Stomach smooth muscle (tissue), 2 donors: ENCODE results near the gene IL2RA.

Experiments
- H3K27ac ChIP-seq: one replicate; pipeline ENCODE4 v1.7.0; 2013; ENCODE audit warnings: mild to moderate bottlenecking, low read length, inconsistent platforms
- H3K27me3 ChIP-seq, 2 donors: one replicate each; pipeline ENCODE4 v1.7.0; 2013; ENCODE audit warnings: low read length in 2 of 2; ENCODE audit not compliant: insufficient read depth in 2 of 2, control insufficient read depth in 1 of 2
- H3K36me3 ChIP-seq, 2 donors: one replicate each; pipeline ENCODE4 v1.7.0; 2013; ENCODE audit warnings: low read length in 2 of 2; ENCODE audit not compliant: control insufficient read depth in 2 of 2, insufficient read depth in 2 of 2
- H3K4me1 ChIP-seq: one replicate; pipeline ENCODE4 v1.7.0; 2013; ENCODE audit warnings: low read length; ENCODE audit not compliant: control insufficient read depth, insufficient read depth
- H3K4me3 ChIP-seq, 2 donors: one replicate each; pipeline ENCODE4 v1.7.0; 2013; ENCODE audit warnings: low read length in 2 of 2
- H3K9ac ChIP-seq, 2 donors: one replicate each; pipeline ENCODE4 v1.7.0; 2013; ENCODE audit warnings: low read length in 2 of 2, mild to moderate bottlenecking in 1 of 2
- H3K9me3 ChIP-seq, 2 donors: one replicate each; pipeline ENCODE4 v1.7.0; 2013; ENCODE audit warnings: low read length in 2 of 2; ENCODE audit not compliant: control insufficient read depth in 2 of 2
- donor health status: healthy.
- donor health status: Pancreatic carcinoma.

The IL2RA gene

DNA sequence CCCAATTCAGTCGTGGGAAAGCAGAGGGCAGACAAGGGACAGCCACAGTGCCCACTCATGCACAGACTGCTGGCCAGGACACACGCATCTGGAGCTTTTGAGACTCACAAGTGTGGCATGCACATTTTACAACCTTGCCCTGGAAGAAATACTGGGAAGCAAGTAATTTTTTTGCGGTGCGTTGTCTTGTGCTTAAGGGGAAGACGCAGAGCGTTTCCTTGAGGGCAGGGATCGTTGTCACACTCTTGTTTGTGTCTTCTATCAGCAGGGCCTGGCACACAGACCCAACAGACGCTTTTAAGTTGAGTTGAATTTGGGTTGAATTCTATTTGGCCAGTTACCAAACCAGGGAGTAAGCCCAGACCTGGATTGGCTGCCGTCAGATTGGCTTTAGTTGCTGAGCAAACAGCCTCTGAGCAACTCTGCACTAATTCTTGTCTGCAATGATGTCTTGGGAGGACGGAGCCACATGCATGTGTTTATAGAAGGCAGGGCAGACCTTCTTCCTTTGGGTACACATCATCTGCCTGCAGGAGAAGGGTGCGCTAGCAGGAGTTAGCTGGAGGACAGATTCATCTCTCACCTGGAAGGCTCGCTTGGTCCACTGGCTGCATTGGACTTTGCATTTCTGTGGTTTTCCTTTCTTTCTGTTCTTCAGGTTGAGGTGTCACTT is 38.4 kb downstream of the IL2RA start:
- Histone ChIP-seq H3K9ac (no peak overlapping the region), H3K27me3 (peaks cover 0 to 3% of the 10 kb centered on the region in 2 donors), H3K4me3 (no peak overlapping the region), H3K36me3 (no peaks in the 10 kb centered on the region), H3K9me3 (no peaks in the 10 kb centered on the region), H3K4me1 (peaks cover 8% of the 10 kb centered on the region), H3K27ac (no peak overlapping the region)

DNA sequence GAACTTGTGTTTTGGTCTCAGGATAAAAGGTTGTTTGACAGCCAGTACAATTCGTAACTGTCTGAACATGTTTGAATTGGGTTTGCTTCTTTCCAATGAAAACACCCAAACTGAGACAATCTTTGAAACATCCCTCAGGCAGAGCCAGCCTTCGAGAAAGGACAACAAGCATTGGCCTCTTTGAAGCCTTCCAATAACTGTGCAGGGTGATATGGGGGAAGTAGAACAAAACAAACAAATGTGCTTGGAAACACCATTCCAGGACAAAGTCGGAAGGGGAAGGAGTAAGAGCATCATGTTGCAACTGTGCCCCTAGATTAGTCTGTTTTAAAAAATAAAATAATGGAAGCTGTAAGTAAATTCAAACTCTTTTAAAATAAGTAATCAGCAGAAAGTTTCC is 39.5 kb downstream of the IL2RA start:
- peaks cover 0 to 2% of the 10 kb centered on the region in 2 donors for H3K27me3 ChIP-seq
- no peaks in the 10 kb centered on the region for H3K9me3 ChIP-seq
- H3K36me3 ChIP-seq = no peaks in the 10 kb centered on the region
- H3K27ac ChIP-seq = peak overlapping the region; percentile 41
- H3K4me3 ChIP-seq = no peak overlapping the region
- no peak overlapping the region for H3K9ac ChIP-seq
- H3K4me1 ChIP-seq = peaks cover 11% of the 10 kb centered on the region

DNA sequence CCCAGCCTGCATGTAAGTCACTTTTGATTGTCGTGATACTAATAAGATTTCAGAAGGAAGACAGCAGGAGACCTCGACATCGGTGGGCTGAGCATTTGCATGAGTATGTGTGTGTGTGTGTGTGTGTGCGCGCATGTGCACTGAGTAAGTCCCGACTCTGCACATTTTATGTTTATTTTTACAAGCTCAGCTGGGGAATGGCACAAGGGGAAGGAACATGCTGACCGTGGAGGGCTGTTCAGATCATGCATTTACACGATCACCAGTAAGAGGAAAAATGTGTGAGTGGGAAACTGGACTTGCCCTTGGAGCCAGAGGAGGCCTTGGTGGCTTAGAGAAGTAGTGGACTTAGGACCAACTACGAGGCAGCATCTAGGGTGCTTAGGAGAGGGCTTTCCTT is 41.3 kb downstream of the IL2RA start:
- no peak overlapping the region for H3K9ac ChIP-seq
- H3K36me3 ChIP-seq = no peaks in the 10 kb centered on the region
- peaks cover 11% of the 10 kb centered on the region for H3K4me1 ChIP-seq
- no peak overlapping the region for H3K4me3 ChIP-seq
- peaks cover 0 to 2% of the 10 kb centered on the region in 2 donors for H3K27me3 ChIP-seq
- H3K9me3 ChIP-seq = no peaks in the 10 kb centered on the region
- no peak overlapping the region for H3K27ac ChIP-seq

DNA sequence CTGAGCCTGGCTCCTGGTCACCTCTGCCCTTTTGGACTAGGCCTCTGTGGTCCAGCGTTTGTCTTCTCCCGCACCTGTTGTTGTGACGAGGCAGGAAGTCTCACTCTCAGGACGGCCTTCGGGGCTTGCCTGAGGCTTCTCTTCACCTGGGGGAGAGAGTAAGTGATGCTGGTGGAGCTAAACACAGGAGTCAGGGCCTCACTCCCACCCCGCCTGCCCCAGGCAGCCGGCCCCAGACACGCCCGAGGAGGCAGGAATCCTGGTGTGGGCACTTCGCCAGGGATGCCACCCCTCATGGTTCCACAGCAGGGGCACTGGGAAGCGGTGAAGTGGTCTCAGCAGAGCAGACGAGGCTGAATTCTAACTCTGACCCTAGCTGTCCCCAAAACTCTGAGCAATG is 42.4 kb downstream of the IL2RA start:
- H3K9me3 ChIP-seq = no peaks in the 10 kb centered on the region
- H3K9ac ChIP-seq = no peak overlapping the region
- H3K27me3 ChIP-seq = peaks cover 0 to 2% of the 10 kb centered on the region in 2 donors
- no peak overlapping the region for H3K4me3 ChIP-seq
- H3K4me1 ChIP-seq = peaks cover 11% of the 10 kb centered on the region
- H3K36me3 ChIP-seq = no peaks in the 10 kb centered on the region
- no peak overlapping the region for H3K27ac ChIP-seq

DNA sequence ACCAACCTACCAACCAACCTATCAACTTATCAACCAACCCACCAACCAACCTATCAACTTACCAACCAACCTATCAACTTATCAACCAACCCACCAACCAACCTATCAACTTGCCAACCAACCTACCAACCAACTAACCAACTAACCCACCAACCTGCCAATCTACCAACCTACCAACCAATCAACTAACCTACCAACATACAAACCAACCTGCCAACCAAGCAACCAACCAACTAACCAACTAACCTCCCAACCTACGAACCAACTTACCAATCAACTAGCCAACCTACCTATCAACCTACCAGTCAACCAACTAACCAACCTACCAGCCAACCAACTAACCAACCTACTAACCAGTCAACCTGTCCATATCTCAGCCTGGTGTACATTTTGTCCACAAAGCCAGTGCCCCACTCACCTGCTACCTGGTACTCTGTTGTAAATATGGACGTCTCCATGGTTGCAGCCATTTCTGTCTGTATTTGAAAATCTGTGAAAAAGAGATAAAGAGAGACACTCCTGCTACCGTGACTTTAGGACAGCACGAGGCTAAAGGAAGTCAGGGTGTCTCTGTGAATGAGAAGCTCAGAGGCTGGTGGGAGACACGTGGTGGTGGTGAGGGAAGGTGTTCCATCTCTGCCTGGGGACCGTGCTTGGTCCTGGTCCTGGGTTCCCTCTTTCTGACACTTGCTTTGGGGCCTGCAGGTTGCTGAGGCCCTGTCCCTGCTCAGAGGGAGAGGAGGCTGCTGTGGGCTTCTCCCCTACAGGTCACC is 43.0 kb downstream of the IL2RA start:
- peaks cover 10% of the 10 kb centered on the region for H3K4me1 ChIP-seq
- no peaks in the 10 kb centered on the region for H3K9me3 ChIP-seq
- H3K27me3 ChIP-seq = peaks cover 0 to 2% of the 10 kb centered on the region in 2 donors
- H3K27ac ChIP-seq = peak overlapping the region; percentile 37
- no peak overlapping the region for H3K9ac ChIP-seq
- H3K36me3 ChIP-seq = no peaks in the 10 kb centered on the region
- no peak overlapping the region for H3K4me3 ChIP-seq

DNA sequence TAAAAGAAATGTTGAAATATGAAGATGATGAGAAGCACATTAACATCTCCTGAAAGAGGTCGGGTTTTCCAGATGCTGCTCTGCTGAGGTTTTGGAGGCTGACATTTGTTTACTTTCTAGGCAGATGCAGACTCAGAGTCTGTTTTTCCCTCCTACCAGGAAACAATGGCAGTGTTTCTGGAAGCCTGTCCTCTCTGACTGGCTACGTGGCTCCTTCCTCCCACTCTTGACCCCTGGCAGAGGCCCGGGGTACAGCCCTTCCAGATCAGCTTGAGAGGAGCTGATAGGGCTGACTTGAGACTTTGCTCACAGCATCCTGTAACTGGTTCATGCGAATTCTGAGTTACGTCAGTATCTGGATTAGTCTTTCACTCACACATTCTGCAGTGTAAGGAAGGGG is 43.7 kb downstream of the IL2RA start:
- Histone ChIP-seq H3K4me1 (peaks cover 8% of the 10 kb centered on the region), H3K27me3 (peaks cover 0 to 2% of the 10 kb centered on the region in 2 donors), H3K4me3 (no peak overlapping the region), H3K36me3 (no peaks in the 10 kb centered on the region), H3K9ac (peak overlapping the region in 1 of 2 donors; percentile 23), H3K27ac (peak overlapping the region; percentile 53), H3K9me3 (no peaks in the 10 kb centered on the region)

DNA sequence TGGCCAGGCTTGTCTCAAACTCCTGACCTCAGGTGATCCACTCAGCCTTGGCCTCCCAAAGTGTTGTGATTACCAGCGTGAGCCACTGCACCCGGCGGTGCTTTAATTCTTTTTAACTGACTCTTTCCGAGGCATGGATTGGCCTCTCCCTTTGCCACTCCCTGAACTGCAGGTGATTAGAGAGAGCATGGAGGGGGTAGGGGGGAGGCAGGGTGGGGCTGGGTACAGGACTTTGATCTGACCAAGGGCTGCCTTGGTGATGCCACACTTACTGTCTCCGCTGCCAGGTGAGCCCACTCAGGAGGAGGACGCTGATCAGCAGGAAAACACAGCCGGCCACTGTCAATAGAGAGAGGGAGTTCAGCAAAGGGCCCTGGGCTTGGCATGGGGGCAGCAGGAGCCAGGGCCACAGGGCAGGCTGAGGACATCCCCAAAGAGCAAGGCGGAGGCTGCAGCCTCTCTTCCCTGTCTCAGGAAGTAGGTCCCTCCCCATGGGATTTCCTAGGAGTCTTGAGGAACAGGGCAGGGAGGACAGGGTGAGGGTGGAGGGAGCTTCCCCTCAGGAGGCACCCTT is 44.3 kb downstream of the IL2RA start:
- peak overlapping the region in 1 of 2 donors; percentile 23 for H3K9ac ChIP-seq
- H3K36me3 ChIP-seq = no peaks in the 10 kb centered on the region

DNA sequence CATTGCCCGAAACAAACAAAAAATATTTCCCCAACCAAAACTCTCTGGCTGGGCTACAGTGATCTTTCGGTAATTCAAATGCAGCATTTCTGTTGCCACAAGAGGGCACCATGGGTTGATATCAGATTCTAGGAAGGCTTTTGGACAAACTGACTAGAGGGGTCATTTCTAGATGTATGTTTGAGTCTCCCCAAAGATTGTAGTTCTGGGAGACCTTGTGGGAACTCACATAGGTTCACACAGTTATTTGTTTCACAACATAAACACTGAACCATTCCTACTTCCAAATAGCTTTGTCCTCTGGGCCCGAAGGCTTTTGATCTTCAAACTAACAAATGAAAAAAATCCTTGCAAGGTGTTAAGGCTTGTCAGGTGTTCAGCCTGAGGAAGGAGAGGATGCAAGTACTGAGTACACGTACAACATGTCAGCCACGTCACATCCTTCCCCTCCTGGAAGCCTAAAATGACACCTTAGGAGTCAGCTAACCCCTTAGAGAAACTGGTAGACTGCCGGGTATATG is 47.9 kb downstream of the IL2RA start:
- Histone ChIP-seq H3K9ac (no peak overlapping the region), H3K27me3 (no peaks in the 10 kb centered on the region), H3K9me3 (no peaks in the 10 kb centered on the region), H3K4me3 (no peak overlapping the region), H3K27ac (no peak overlapping the region), H3K36me3 (no peaks in the 10 kb centered on the region), H3K4me1 (peaks cover 3% of the 10 kb centered on the region)

More for the DNA sequence above, 44.3 kb downstream of the IL2RA start:
- Histone ChIP-seq H3K4me3 (no peak overlapping the region), H3K9me3 (no peaks in the 10 kb centered on the region), H3K4me1 (peaks cover 8% of the 10 kb centered on the region), H3K27me3 (peaks cover 0 to 2% of the 10 kb centered on the region in 2 donors), H3K27ac (peak overlapping the region; percentile 53)

DNA sequence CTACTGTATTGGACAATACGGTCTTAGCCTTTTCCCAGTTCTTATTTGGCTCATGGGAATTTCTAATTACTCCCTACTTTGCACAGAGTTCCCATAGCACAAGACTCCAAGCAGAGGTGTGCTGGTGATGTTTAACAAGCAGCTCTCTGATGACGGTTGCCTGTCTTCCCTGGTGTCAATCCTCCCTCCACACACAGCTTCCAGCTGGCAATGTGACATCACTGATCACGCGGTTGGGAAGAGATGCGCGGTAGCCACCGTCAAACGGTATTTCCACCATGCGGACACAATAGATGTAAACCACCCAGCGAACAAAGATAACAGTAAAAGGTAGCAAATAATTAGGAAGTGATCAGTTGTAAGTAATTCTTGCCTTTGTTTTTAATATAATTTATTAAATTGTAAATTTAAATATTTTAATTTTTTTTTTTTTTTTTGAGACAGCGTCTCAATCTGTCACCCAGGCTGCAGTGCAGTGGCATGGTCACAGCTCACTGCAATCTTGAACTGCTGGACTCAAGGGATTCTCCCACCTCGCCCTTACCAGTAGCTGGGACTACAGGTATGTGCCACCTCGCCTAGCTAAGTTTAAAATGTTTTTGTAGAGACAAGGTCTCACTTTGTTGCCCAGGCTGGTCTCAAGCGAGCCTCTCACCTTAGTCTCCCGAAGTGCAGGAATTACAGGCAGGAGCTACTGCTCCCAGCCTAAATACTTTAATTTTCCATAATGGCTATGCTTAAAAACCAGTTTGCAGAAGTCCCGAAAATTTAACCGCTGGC is 48.6 kb downstream of the IL2RA start:
- Histone ChIP-seq H3K27me3 (no peaks in the 10 kb centered on the region), H3K9me3 (no peaks in the 10 kb centered on the region), H3K36me3 (no peaks in the 10 kb centered on the region), H3K27ac (no peak overlapping the region), H3K4me3 (no peak overlapping the region), H3K9ac (no peak overlapping the region), H3K4me1 (peaks cover 3% of the 10 kb centered on the region)

DNA sequence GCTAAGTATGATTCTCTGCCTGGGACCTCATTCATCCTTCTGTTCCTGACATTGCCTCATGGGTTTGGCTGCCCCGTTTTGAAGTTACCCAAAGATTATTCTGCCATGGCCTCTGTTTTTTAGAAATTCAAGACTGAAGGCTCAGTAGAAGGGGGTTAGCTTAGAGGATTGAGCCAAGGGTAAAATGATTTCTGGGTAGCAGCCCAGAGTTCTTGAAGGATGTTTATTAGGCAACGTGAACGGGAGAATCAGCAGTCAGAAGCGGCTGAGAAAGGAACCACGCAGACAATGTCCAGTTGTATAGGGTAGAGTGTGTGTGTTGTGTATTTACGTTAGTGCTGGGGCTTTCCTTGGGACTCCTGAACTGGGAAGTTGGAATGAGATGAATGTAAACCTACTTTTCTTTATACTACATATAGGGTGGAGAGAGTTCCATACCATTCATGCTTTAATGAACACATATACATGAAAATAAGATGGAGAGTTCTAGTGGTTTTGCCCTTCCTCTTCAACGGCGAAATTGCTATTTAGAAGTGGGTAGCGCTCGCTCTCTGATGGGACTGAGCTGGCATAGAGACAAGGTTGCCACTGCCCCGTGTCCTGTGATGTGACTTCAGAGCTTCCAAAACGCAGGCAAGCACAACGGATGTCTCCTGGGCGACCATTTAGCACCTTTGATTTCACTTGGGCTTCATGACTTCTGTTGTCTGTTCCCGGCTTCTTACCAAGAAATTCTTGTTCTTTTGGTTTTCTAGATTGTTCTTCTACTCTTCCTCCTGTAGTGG is 49.9 kb downstream of the IL2RA start:
- no peaks in the 10 kb centered on the region for H3K4me1 ChIP-seq

More for the DNA sequence above, 49.9 kb downstream of the IL2RA start:
- Histone ChIP-seq H3K4me3 (no peak overlapping the region), H3K27me3 (peaks cover 0 to 2% of the 10 kb centered on the region in 2 donors), H3K9ac (no peak overlapping the region), H3K27ac (no peak overlapping the region), H3K9me3 (peaks cover 3 to 4% of the 10 kb centered on the region in 2 donors), H3K36me3 (no peaks in the 10 kb centered on the region)
